ENCODE results near the gene PDE10A. TPM values are rescaled to one million over a fixed set of nuclear protein-coding genes. Genes with fewer than 3 reads are reported as not detected.

The PDE10A gene
- total RNA-seq, 1 experiment from 2014 or later: 2.1 TPM

- no peak for TF ChIP-seq EZH2 (IDR thresholded peaks at IDR 0.05; ENCODE audit: low read length, unreplicated experiment)
- no peak for TF ChIP-seq EZH2phosphoT487 (IDR thresholded peaks at IDR 0.05; ENCODE audit: borderline replicate concordance, low read length)
- TF ChIP-seq CTCF (conservative IDR thresholded peaks at IDR 0.05; ENCODE audit: low read depth, low read length): no peak
- Histone ChIP-seq H3K9me2 (replicated peaks; ENCODE audit: low read length) (no peaks in the 10 kb centered on the region), H3K9me3 (ENCODE audit: low read length) (no peaks in the 10 kb centered on the region), H3K4me1 (ENCODE audit: insufficient read depth, low read length) (no peaks in the 10 kb centered on the region), H3K4me3 (ENCODE audit: low read length) (no peak overlapping the region), H3F3A (ENCODE audit: low read length, unreplicated experiment) (no peaks in the 10 kb centered on the region), H2AFZ (ENCODE audit: low read length) (no peak overlapping the region), H3K9ac (ENCODE audit: low read length) (no peak overlapping the region), H3K4me2 (ENCODE audit: low read length) (no peak overlapping the region), H3K36me3 (ENCODE audit: low read depth, low read length) (no peaks in the 10 kb centered on the region), H3K79me2 (ENCODE audit: low read length) (no peaks in the 10 kb centered on the region), H3K27ac (ENCODE audit: low read length) (no peak overlapping the region), H3K27me3 (ENCODE audit: low read length) (0 out of 2 replicates have a peak, but pooled peaks cover 4% of the 10 kb centered on the region), H4K20me1 (ENCODE audit: low read length) (no peaks in the 10 kb centered on the region)
- intact Hi-C loops (cut with micrococcal nuclease): no loop called here
- DNase-seq (no peak), ATAC-seq (no peak)
- ChIA-PET CTCF (no interaction called here), POLR2A (ENCODE audit: unreplicated experiment) (no interaction called here)
- BruUV-seq (replicated peaks): no TSS peak
These were observed 44.2 kb upstream of the PDE10A start for GRCh38 chr6:165707067-165707853.

DNA sequence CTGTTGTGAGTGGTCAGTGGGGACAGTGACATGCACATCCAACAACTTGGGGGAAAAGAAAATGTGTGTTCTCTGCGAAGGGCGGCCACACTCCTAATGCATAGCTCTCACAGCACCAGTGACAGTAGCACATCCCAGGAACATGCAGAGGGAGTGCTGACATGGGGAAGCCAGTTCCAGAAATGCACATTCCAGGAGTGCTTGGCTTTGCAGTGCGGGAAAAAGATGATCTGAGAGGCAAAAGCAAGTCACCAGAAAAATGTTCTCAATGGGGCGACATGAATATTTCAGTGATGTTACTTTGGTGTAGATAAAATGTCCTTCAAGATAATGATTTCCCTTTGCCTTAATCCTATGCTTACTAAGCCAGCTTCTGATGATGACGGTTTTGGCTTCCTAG lies 42.9 kb upstream of the PDE10A start:
- Histone ChIP-seq H2AFZ (ENCODE audit: low read length) (no peak overlapping the region), H3K27me3 (ENCODE audit: low read length) (0 out of 2 replicates have a peak, but pooled peaks cover 4% of the 10 kb centered on the region), H3K27ac (ENCODE audit: low read length) (no peak overlapping the region), H3K9me2 (replicated peaks; ENCODE audit: low read length) (no peaks in the 10 kb centered on the region), H3K36me3 (ENCODE audit: low read depth, low read length) (no peaks in the 10 kb centered on the region), H3K4me3 (ENCODE audit: low read length) (no peak overlapping the region), H3K9ac (ENCODE audit: low read length) (no peak overlapping the region), H3K79me2 (ENCODE audit: low read length) (no peaks in the 10 kb centered on the region), H3F3A (ENCODE audit: low read length, unreplicated experiment) (no peaks in the 10 kb centered on the region), H3K9me3 (ENCODE audit: low read length) (no peaks in the 10 kb centered on the region), H3K4me1 (ENCODE audit: insufficient read depth, low read length) (no peaks in the 10 kb centered on the region), H4K20me1 (ENCODE audit: low read length) (no peaks in the 10 kb centered on the region), H3K4me2 (ENCODE audit: low read length) (no peak overlapping the region)
- BruUV-seq (replicated peaks): no TSS peak
- no peak for ATAC-seq
- intact Hi-C loops (cut with micrococcal nuclease): no loop called here
- POLR2A ChIA-PET (ENCODE audit: unreplicated experiment): no interaction called here
- TF ChIP-seq EZH2 (IDR thresholded peaks at IDR 0.05; ENCODE audit: low read length, unreplicated experiment) (no peak), CTCF (conservative IDR thresholded peaks at IDR 0.05; ENCODE audit: low read depth, low read length) (no peak), EZH2phosphoT487 (IDR thresholded peaks at IDR 0.05; ENCODE audit: borderline replicate concordance, low read length) (no peak)
- no peak for DNase-seq
- CTCF ChIA-PET: no interaction called here

- CTCF ChIA-PET: no interaction called here
- H3K9me2 ChIP-seq (replicated peaks; ENCODE audit: low read length): no peaks in the 10 kb centered on the region
- H3K79me2 ChIP-seq (ENCODE audit: low read length): no peaks in the 10 kb centered on the region
- H3K27me3 ChIP-seq (ENCODE audit: low read length): 0 out of 2 replicates have a peak, but pooled peaks cover 4% of the 10 kb centered on the region
- H3K9ac ChIP-seq (ENCODE audit: low read length): no peak overlapping the region
- POLR2A ChIA-PET (ENCODE audit: unreplicated experiment): no interaction called here
- H3K4me1 ChIP-seq (ENCODE audit: insufficient read depth, low read length): no peaks in the 10 kb centered on the region
- H3K4me2 ChIP-seq (ENCODE audit: low read length): no peak overlapping the region
- intact Hi-C loops (cut with micrococcal nuclease): no loop called here
- H4K20me1 ChIP-seq (ENCODE audit: low read length): no peaks in the 10 kb centered on the region
- H3K27ac ChIP-seq (ENCODE audit: low read length): no peak overlapping the region
- TF ChIP-seq EZH2phosphoT487 (IDR thresholded peaks at IDR 0.05; ENCODE audit: borderline replicate concordance, low read length): no peak
- TF ChIP-seq CTCF (conservative IDR thresholded peaks at IDR 0.05; ENCODE audit: low read depth, low read length): no peak
- no peak for TF ChIP-seq EZH2 (IDR thresholded peaks at IDR 0.05; ENCODE audit: low read length, unreplicated experiment)
- H3F3A ChIP-seq (ENCODE audit: low read length, unreplicated experiment): no peaks in the 10 kb centered on the region
- H3K4me3 ChIP-seq (ENCODE audit: low read length): no peak overlapping the region
- H3K9me3 ChIP-seq (ENCODE audit: low read length): no peaks in the 10 kb centered on the region
- no peaks in the 10 kb centered on the region for H3K36me3 ChIP-seq (ENCODE audit: low read depth, low read length)
- ATAC-seq: no peak
- no peak overlapping the region for H2AFZ ChIP-seq (ENCODE audit: low read length)
- no TSS peak for BruUV-seq (replicated peaks)
- no peak for DNase-seq
These were observed 41.2 kb upstream of the PDE10A start for GRCh38 chr6:165704045-165704748.

Data from PC-3 (cell line).